MV-4-11 (cell line): Measurements from ENCODE around the gene ARHGEF10L.

ENCODE experiments used
- DNase-seq: peaks from one replicate; lab custom pipeline; 2025; lab: John Stamatoyannopoulos, UW

The ARHGEF10L gene

GRCh38 chr1:17546946-17547670 is 7.6 kb downstream of the ARHGEF10L start:
- DNase-seq: no peak

DNA sequence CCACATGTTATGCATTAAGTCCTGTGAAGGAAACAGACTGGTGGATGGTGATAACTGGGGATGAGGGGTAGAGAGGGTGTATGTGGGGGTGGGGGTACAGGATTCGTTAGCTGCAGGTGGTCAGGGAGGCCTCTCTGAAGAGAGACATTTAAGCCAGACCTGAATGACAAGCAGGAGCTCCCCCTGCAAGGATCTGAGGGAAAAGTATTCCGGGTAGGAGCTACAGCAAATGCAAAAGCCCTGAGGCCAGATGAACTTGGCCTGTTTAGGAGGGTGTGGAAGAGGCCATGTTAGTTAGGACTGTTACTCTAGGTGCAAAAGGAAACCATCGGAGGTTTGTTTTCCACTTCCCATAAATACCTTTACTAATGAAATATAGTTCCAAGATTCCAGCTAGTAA is 9.9 kb downstream of the ARHGEF10L start:
- no peak for DNase-seq

DNA sequence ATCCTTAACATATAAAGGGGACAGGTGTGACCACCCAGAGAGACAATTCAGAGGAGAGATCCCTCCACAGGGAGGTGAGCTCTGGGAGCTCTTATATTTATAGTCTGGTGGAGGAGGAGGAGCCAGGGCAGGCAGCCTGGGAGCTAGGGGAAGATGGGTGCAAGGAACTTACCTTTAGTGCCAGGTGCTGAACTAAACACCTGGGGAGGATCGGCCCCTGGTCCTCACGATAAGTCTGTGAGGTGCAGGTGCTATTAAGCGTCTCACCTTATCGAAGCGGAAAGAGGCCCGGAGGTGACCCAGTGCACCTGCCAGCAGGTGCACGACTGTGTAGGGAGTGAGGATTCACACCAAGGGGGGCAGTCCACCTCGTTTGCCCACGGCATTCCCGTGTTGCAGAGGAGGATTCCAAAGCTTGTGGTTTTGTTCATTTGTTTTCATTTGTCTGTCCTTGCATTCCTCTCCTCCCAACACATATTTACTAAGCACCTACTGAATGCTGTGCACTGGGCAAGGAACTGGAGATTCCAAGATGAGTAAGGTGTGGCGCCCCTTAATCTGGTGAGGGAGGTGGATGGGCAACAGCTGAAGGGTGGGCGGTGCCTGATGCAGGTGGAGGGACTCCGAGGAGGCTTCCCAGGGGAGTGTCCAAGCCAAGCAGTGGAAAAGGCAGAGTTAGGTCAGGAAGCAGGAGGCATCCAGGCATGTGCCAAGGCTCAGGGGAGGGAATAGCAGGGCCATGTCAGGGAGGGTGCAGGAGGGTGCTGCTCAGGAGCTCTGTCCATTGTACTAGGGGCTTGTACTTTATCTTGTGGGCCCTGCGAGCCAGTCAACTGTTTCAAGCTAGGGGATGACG is 11.5 kb downstream of the ARHGEF10L start:
- no peak for DNase-seq

DNA sequence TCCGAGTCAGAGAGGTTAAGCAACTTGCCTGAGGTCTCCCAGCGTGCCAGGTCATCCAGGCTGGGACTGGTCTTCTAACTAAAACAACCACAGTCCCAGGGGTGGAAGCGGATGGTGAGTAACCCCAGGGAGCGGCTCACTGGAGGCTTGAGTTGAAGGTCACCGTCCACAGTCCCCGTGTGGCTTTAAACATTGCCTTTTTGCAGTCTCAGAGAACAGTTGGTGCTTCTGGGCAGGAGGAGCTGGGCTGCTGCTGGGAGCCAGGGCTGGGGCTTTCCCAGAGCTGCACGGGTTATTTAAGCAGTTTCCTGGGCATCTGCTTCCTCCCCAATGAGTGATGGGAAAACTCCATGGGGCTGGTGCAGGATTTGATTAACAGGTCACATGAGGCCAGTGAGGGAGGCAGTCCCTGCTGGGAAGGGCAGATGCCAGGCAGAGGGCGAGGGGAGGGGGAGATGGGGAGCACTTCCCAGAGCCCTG is 12.3 kb downstream of the ARHGEF10L start:
- DNase-seq: no peak

DNA sequence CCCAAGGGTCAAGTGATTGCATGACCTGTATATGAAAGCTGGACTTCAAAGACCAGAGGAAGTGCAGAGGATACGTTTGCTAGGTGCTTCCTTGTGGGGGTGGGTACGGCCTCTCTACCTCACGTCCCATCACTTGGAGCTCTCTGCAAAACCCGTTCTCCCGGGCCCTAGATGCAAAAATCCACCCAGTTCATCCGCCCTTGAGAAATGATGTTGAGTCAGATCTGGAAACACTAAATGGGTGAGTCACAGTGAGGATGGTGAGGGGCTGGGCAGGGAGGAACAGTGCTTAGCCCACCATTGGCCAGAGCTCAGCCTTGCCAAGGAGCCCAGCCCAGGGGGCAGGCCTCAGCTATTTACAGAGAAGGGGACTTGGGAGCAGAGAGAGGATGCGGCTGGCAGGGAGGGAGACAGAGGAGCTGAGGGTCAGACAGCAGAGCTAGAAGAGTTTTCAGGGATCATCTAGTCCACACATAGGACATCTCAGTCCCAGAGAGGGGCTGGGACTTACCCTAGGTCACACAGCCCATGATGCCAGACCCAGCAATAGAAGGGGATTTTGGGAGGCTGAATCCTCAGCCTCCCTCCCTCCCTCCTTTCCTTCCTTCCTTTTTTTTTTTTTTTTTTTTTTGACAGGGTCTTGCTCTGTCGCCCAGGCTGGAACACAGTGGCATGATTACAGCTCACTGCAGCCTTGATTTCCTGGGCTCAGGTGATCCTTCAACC is 14.6 kb downstream of the ARHGEF10L start:
- no peak for DNase-seq

DNA sequence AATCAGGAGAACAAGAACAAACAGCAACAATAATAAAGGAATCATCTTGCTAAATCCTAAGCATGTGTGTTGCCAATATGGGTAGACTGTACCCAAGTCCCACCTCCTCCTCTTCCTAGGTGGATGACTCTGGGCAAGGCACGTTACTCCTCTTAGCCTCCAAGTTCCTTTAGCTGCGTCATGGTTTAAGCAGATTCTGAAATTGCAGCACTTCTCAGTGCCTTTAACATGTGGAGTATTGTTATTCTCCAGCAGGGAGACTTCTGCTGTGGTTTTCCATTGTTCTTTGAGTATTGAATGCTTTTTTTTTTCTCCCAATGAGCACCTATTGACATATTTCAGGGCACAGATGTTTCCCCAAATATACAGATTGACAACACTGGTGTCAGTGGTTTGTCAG is 15.5 kb downstream of the ARHGEF10L start:
- no peak for DNase-seq

GRCh38 chr1:17557986-17558385 is 18.5 kb downstream of the ARHGEF10L start:
- DNase-seq: no peak

DNA sequence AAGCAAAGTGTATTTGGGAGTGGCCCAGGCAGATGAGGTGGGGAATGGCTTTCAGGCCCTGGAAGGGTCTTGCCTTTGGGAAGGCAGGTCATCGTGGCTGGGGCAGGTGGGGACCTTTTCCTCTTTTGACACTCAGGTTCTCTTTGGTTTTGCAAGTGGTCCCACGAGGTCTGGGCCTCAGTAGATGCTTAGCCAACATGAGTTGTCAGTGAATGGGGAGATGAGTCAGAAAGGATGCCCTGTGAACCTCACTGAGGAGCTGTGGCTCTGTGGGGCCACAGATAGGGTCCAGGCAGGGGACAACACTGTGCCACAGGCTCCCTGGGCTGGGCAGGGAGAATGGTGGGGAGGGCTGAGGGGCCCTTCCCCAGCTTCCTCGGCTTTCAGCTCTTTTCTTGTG is 19.0 kb downstream of the ARHGEF10L start:
- DNase-seq: no peak

DNA sequence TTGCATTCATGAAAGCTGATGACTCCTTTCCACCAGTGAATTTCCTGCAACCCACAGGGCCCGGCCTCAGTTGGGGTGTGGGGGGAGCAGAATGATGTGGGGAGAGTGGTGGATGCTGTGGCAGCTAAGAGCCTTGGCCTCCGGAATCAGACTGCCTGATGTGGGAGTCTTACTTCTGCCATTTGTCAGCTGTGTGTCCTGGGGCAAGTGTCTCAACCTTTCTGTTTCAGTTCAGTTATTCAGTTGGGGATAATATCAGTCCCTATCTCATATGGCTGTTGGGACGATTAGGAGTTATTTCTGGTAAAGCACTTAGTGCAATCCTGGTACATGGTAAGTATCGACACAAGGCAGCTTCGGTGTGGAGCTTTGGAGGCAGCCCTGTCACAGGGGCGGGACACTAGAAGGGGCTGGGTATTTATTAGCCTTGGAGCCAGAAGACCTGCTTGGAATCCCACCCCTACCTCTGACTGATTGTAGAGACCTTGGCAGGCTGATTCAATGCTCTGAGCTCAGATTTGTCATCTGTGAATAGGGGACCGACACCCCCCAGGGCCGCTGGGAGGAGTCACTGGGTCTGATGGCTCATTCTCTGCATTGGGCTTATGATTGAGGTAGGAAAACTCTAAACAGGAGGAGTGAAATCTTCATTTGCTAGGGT is 19.6 kb downstream of the ARHGEF10L start:
- no peak for DNase-seq

DNA sequence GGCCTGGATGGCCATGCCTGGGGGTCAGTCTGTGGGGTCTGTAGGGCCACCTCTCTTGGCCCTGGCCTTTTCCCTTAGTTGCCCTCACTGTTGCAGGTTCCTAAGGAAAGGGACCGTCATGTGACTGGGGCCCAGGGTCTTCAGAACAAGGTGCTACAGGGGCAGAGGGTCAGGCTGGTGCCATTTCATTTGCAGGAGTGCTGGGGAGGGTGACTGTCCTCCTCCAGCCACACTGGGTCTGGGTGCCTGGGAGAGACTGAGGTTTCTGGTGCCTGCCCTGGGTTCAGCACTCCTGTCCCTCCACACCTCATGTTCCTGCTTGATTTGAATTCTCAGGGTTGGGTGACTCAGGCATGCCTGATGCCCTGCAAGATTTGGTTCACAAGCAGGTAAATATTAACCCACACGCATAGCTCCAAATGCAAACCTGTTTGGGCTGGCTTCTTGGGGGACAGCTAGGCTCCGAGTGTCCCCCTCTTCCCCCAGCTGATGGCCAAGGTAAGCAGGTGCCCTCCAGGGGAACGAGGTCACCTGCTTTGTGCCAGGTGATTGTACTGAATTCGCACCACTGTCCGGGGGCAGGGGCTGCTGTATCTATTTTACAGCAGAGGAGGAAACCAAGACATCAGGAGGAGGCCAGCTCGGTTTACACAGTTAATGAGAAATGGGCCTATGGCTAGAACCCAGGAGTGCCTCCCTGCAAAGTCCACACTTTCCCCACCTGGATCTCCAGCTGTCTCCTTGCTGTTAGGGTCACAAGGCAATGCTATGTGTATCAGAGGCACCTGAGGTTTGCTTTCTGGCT is 20.3 kb downstream of the ARHGEF10L start:
- DNase-seq: no peak

DNA sequence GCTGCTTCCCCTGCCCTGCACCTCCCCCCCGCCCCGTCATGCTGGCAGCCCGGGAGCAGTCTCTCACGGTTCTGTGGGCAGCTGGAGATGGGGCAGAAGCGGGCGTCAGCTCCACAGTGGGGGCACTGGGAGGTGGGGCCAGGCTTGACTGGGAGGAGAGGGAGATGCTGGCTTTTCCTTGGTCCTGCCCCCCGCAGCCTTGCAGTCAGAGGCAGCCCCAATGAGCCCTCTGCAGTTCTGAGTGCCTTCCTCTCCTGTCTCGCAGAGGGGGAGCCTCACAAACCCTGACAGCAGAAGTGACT is 21.7 kb downstream of the ARHGEF10L start:
- no peak for DNase-seq

DNA sequence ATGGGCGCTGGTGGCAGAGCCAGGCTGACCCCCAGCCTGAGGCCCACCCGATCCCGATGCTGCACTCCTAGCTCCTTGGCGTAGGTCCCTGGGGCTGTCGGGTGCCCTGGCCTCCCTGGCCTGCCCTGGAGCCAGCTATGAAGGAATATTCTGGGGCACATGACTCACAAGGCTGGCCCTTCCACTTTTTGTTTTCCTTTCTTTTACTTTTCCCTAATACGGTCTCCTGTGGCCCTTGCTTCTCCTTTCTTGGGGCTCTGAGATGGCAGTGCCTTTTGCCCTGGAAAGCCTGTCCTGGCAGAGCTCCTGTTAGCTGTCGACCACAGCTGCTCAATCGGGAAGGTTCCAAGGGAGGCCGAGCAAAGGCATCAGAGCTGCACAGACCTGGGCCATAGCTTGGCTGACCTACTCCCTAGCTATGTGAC is 22.1 kb downstream of the ARHGEF10L start:
- peak; percentile 13 for DNase-seq

GRCh38 chr1:17562375-17562774 is 22.9 kb downstream of the ARHGEF10L start:
- no peak for DNase-seq

GRCh38 chr1:17563494-17564281 is 24.2 kb downstream of the ARHGEF10L start:
- no peak for DNase-seq

DNA sequence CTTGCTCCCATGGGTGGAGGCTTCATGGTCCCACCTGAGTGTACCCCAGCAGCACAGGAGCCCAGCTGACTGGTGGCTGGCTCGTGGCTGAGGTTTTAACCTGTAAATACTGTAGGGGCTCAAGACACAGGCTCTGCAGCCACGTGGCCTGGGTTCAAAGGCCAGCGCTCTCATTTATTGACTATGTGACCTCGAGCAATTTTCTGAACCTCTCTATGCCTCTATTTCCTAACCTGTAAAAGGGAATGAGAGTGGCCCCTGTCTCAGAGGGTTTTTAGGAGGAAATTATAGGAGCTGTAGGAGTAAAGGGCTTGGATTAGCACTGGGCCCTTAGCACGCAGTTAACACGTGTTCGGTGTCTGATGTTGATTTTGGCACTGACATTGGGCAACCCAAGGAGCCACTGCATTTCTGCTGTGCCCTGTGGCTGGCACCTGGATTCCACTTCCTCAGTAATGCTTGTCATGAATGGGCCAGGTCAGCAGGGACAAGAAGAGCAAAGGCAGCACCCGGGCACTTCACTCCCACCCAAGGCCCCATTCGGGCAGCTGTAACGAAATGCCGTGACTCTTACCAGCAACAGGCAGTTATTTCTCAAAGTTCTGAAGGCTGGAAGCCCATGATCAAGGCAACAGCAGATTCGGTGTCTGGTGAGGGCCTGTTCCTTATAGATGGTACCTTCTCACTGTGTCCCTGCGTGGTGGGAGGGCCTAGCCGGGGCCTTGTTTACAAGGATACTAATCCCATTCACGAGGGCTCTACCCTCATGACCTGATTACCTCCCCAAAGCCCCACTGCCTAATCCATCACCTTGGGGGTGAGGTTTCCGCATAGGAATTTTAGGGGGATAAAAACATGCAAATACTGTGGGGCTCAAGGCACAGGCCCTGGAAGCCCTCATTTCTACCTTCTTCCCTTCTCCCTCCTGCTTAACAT is 25.2 kb downstream of the ARHGEF10L start:
- peak; percentile 20 for DNase-seq

- DNase-seq: peak; percentile 66
Observed at GRCh38 chr1:17565461-17566252, 26.2 kb downstream of the ARHGEF10L start.

DNA sequence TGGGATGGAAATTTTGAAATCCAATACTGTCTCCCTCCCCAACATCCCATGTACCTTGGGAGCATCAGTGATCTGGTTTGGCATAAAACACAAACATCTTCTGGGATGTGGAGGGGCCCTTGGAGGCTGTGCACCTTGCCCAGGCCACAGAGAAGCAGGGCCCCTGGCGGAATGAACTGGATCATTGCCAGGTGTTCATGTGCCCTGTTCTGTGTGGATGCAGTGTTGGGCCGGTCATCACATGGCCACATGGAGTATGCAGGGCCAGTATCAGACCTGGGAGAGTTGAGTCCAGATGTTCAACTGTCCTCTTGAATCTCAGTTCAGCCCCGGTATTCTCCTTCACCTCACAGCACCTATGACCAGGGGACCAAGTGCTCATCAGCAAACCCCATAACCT is 26.9 kb downstream of the ARHGEF10L start:
- DNase-seq: no peak

- no peak for DNase-seq
Observed at GRCh38 chr1:17566892-17567291, 27.4 kb downstream of the ARHGEF10L start.

GRCh38 chr1:17567582-17567981 is 28.1 kb downstream of the ARHGEF10L start:
- no peak for DNase-seq
